ENCODE data around the gene RGS6.

The RGS6 gene

GRCh38 chr14:71947947-71948500 is 15.8 kb downstream of the RGS6 start:
- no peak for DNase-seq (ENCODE audit: low spot score)

- DNase-seq (ENCODE audit: low spot score): no peak
These were observed 20.4 kb downstream of the RGS6 start for GRCh38 chr14:71952381-71953363.

GRCh38 chr14:71956920-71957563 is 24.8 kb downstream of the RGS6 start:
- DNase-seq (ENCODE audit: low spot score): no peak

- DNase-seq (ENCODE audit: low spot score): no peak
These were observed 26.8 kb downstream of the RGS6 start for GRCh38 chr14:71959055-71959454.

GRCh38 chr14:71960494-71961353 is 28.5 kb downstream of the RGS6 start:
- no peak for DNase-seq (ENCODE audit: low spot score)

- DNase-seq (ENCODE audit: low spot score): no peak
These were observed 29.7 kb downstream of the RGS6 start for GRCh38 chr14:71961972-71962371.

GRCh38 chr14:71964716-71965115 is 32.5 kb downstream of the RGS6 start:
- no peak for DNase-seq (ENCODE audit: low spot score)

- DNase-seq (ENCODE audit: low spot score): no peak
These were observed 34.3 kb downstream of the RGS6 start for GRCh38 chr14:71966528-71966927.

- DNase-seq (ENCODE audit: low spot score): no peak
These were observed 35.5 kb downstream of the RGS6 start for GRCh38 chr14:71967704-71968103.

- DNase-seq (ENCODE audit: low spot score): no peak
These were observed 38.0 kb downstream of the RGS6 start for GRCh38 chr14:71970272-71970671.

GRCh38 chr14:71985538-71986189 is 53.4 kb downstream of the RGS6 start:
- DNase-seq (ENCODE audit: low spot score): no peak

GRCh38 chr14:71988476-71988875 is 56.2 kb downstream of the RGS6 start:
- no peak for DNase-seq (ENCODE audit: low spot score)

GRCh38 chr14:71988939-71989338 is 56.7 kb downstream of the RGS6 start:
- DNase-seq (ENCODE audit: low spot score): no peak

- DNase-seq (ENCODE audit: low spot score): no peak
These were observed 62.2 kb downstream of the RGS6 start for GRCh38 chr14:71994416-71994815.

- no peak for DNase-seq (ENCODE audit: low spot score)
These were observed 63.5 kb downstream of the RGS6 start for GRCh38 chr14:71995741-71996140.

GRCh38 chr14:71996610-71997009 is 64.4 kb downstream of the RGS6 start:
- DNase-seq (ENCODE audit: low spot score): no peak

- DNase-seq (ENCODE audit: low spot score): no peak
These were observed 68.7 kb downstream of the RGS6 start for GRCh38 chr14:72000907-72001306.

- no peak for DNase-seq (ENCODE audit: low spot score)
These were observed 70.5 kb downstream of the RGS6 start for GRCh38 chr14:72002731-72003130.

GRCh38 chr14:72008666-72009065 is 76.4 kb downstream of the RGS6 start:
- DNase-seq (ENCODE audit: low spot score): no peak

- DNase-seq (ENCODE audit: low spot score): no peak
These were observed 78.2 kb downstream of the RGS6 start for GRCh38 chr14:72010474-72010873.

GRCh38 chr14:72013721-72014345 is 81.6 kb downstream of the RGS6 start:
- no peak for DNase-seq (ENCODE audit: low spot score)
